Measurements from ENCODE around the gene LRRFIP1. TPM values are rescaled to one million over a fixed set of nuclear protein-coding genes. Genes with fewer than 3 reads are reported as not detected.

LRRFIP1 gene
- total and polyA plus RNA-seq, 9 of the 15 experiments (the other 6 are each of a cell fraction or from before 2014, with no cell fraction given) = 13.1 to 45.2 (median 31.3) TPM

GRCh38 chr2:237736783-237737182 lies 109.4 kb downstream of the LRRFIP1 start:
- Histone ChIP-seq H3K79me2 (ENCODE audit: control insufficient read depth, insufficient read depth, low read length) (no peaks in the 10 kb centered on the region), H3K27me3 (ENCODE audit: control insufficient read depth in 2 of 2, insufficient read depth in 2 of 2, low read length in 2 of 2) (no peaks in the 10 kb centered on the region), H4K20me1 (replicated peaks; ENCODE audit: control insufficient read depth, insufficient read depth, low read length) (no peaks in the 10 kb centered on the region), H3K4me2 (ENCODE audit: insufficient read depth, low read length) (no peak overlapping the region), H3K9me1 (ENCODE audit: control insufficient read depth, insufficient read depth, low read length) (no peaks in the 10 kb centered on the region), H3K4me1 (replicated peaks in 1 of 2; ENCODE audit: control insufficient read depth in 2 of 2, insufficient read depth in 2 of 2, low read length in 2 of 2) (peaks cover 0 to 14% of the 10 kb centered on the region in 2 experiments; a peak in 3 of 5 replicates), H3K9me3 (replicated peaks; ENCODE audit: control insufficient read depth, insufficient read depth, low read depth, low read length) (no peaks in the 10 kb centered on the region), H3K36me3 (ENCODE audit: control insufficient read depth, insufficient read depth, low read length) (peaks cover 5% of the 10 kb centered on the region; the same call in 1 of the 3 replicates), H3K9ac (ENCODE audit: insufficient read depth in 1 of 2, low read depth in 2 of 2, low read length in 2 of 2) (no peak overlapping the region), H3K27ac (ENCODE audit: extremely low read depth, low read depth, low read length) (no peak overlapping the region), H3K4me3 (no peak overlapping the region), H2AFZ (ENCODE audit: low read depth, low read length) (no peak overlapping the region)
- 92% methylated on average over 4 of the region's 13 CpGs for WGBS (ENCODE audit: insufficient coverage, low coverage, missing lambda C conversion rate)
- in situ Hi-C loops (cut with MboI) (no loop called here), intact Hi-C loops (cut with micrococcal nuclease) (no loop called here)
- DNase-seq (ENCODE audit: extremely low read depth in 1 of 4, low spot score in 3 of 4) (no peak), FAIRE-seq (no peak), ATAC-seq (no peak)
- no peak for TF ChIP-seq MCM5 (IDR thresholded peaks at IDR 0.05; ENCODE audit: low read depth)
- TF ChIP-seq PHF20 (IDR thresholded peaks at IDR 0.05; ENCODE audit: partially characterized antibody) = no peak
- no peak for TF ChIP-seq ZKSCAN8 (CRISPR knock-in tag; IDR thresholded peaks at IDR 0.05)
- no peak for TF ChIP-seq YBX1 (IDR thresholded peaks at IDR 0.05)
- no peak for TF ChIP-seq CBX3 (IDR thresholded peaks at IDR 0.05; ENCODE audit: borderline replicate concordance in 1 of 2, low read length in 2 of 2)
- no peak for TF ChIP-seq CREM (IDR thresholded peaks at IDR 0.05; ENCODE audit: low read depth)
- TF ChIP-seq TRIM24 (IDR thresholded peaks at IDR 0.05) = no peak
- no peak for TF ChIP-seq ZFX (CRISPR knock-in tag; IDR thresholded peaks at IDR 0.05)
- TF ChIP-seq E2F5 (CRISPR knock-in tag; IDR thresholded peaks at IDR 0.05) = no peak
- TF ChIP-seq ATF2 (CRISPR knock-in tag; IDR thresholded peaks at IDR 0.05) = no peak
- no peak for TF ChIP-seq ZNF277 (CRISPR knock-in tag; IDR thresholded peaks at IDR 0.05; ENCODE audit: borderline replicate concordance)
- POLR2A ChIA-PET = no interaction called here
- CTCF ChIA-PET (ENCODE audit: low intra/inter-chr PET ratio) = no interaction called here
- no TSS peak for BruUV-seq (replicated peaks)

Data from K562 (cell line).